Measurements from ENCODE around the gene KCNA2.

KCNA2 gene

GRCh38 chr1:110601332-110601731, 4.8 kb downstream of the KCNA2 start:
- no peak for DNase-seq

GRCh38 chr1:110600716-110601115, 5.4 kb downstream of the KCNA2 start:
- no peak for DNase-seq

GRCh38 chr1:110597966-110598365, 8.2 kb downstream of the KCNA2 start:
- DNase-seq: no peak

GRCh38 chr1:110596312-110596711, 9.8 kb downstream of the KCNA2 start:
- no peak for DNase-seq

GRCh38 chr1:110595353-110595710, 10.8 kb downstream of the KCNA2 start:
- DNase-seq: no peak

- no peak for DNase-seq
Measured at GRCh38 chr1:110594456-110595352, 11.5 kb downstream of the KCNA2 start.

- no peak for DNase-seq
Measured at GRCh38 chr1:110593902-110594301, 12.3 kb downstream of the KCNA2 start.

- DNase-seq: no peak
Measured at GRCh38 chr1:110591956-110592355, 14.2 kb downstream of the KCNA2 start.

GRCh38 chr1:110588991-110589390, 17.2 kb downstream of the KCNA2 start:
- no peak for DNase-seq

GRCh38 chr1:110588486-110588885, 17.7 kb downstream of the KCNA2 start:
- DNase-seq: no peak

GRCh38 chr1:110587906-110588305, 18.3 kb downstream of the KCNA2 start:
- DNase-seq: no peak

GRCh38 chr1:110585481-110585880, 20.7 kb downstream of the KCNA2 start:
- DNase-seq: no peak

- DNase-seq: no peak
Measured at GRCh38 chr1:110584045-110584444, 22.1 kb downstream of the KCNA2 start.

- DNase-seq: no peak
Measured at GRCh38 chr1:110583505-110583904, 22.7 kb downstream of the KCNA2 start.

- no peak for DNase-seq
Measured at GRCh38 chr1:110582378-110582777, 23.8 kb downstream of the KCNA2 start.

- DNase-seq: no peak
Measured at GRCh38 chr1:110581682-110582145, 24.4 kb downstream of the KCNA2 start.

GRCh38 chr1:110580244-110580643, 25.9 kb downstream of the KCNA2 start:
- no peak for DNase-seq

- DNase-seq: no peak
Measured at GRCh38 chr1:110579460-110579859, 26.7 kb downstream of the KCNA2 start.

GRCh38 chr1:110576441-110576840, 29.7 kb downstream of the KCNA2 start:
- no peak for DNase-seq

- DNase-seq: no peak
Measured at GRCh38 chr1:110573314-110573713, 32.8 kb downstream of the KCNA2 start.

GRCh38 chr1:110572751-110573150, 33.4 kb downstream of the KCNA2 start:
- DNase-seq: no peak

GRCh38 chr1:110570901-110571300, 35.3 kb downstream of the KCNA2 start:
- no peak for DNase-seq

GRCh38 chr1:110570307-110570706, 35.9 kb downstream of the KCNA2 start:
- no peak for DNase-seq

- no peak for DNase-seq
Measured at GRCh38 chr1:110566836-110567235, 39.3 kb downstream of the KCNA2 start.

GRCh38 chr1:110565565-110565964, 40.6 kb downstream of the KCNA2 start:
- DNase-seq: no peak

Measured in activated effector memory CD4-positive, alpha-beta T cell treated with anti-CD3 and anti-CD28 coated beads, Interleukin-2, amount 50 U/mL, for 16 hours (primary cell).